ENCODE results near the gene SLC16A5.
"Not testable (repeated sequence)": the region's sequence is repeated elsewhere in the genome, so short reads cannot be mapped to it uniquely, and the experiment has no call there.

GRCh38 chr17:75043789-75044188 is 44.0 kb upstream of the SLC16A5 start:
- TF ChIP-seq POLR2A (IDR thresholded peaks at IDR 0.05; ENCODE audit: low read depth, low read length); POLR2AphosphoS5 (IDR thresholded peaks at IDR 0.05; ENCODE audit: low read depth, low read length); TAF1 (IDR thresholded peaks at IDR 0.05; ENCODE audit: borderline replicate concordance, low read depth, low read length): not testable (repeated sequence)

Data from GM12892 (cell line).